ENCODE results near the gene MYZAP. TPM values are rescaled to one million over a fixed set of nuclear protein-coding genes. Genes with fewer than 3 reads are reported as not detected.

The MYZAP gene
- total and polyA plus RNA-seq, 2 of the 13 experiments (the other 11 are each of a cell fraction or from before 2014, with no cell fraction given) = not detected

DNA sequence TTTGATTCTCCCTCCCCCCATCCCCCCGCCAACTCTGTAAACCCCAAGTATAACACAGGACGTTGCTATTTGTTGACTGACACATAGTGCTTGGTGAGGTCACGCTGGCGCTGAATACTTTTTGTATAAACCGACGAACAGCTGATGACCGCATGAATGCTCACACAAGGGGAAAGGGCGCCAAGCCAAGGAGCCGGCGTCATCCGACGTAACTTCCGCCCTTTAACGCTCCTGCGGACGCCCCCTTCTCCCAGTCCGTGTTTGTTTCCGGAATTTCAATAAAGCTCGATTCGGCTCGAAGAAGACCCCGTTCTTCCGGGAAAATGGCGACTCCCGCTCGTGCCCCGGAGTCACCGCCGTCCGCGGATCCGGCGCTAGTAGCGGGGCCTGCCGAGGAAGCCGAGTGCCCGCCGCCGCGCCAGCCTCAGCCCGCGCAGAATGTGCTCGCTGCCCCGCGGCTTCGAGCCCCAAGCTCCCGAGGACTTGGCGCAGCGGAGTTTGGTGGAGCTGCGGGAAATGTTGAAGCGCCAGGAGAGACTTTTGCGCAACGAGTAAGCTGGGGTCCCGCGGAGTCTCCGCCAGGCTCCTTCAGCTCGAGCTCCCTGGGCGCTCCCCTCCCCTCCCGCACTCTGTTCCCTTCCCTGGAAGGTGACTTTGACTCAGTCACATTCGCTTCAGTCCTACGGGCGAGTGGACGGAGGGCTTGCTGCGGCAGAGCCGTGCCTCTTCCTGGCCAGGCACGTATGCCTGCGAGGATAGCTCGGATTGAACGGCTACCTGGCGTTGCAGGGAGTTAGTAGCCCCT, 114.9 kb downstream of the MYZAP start, which contains the start of gene POLR2M (continued):
- TF ChIP-seq, protein P1, sequence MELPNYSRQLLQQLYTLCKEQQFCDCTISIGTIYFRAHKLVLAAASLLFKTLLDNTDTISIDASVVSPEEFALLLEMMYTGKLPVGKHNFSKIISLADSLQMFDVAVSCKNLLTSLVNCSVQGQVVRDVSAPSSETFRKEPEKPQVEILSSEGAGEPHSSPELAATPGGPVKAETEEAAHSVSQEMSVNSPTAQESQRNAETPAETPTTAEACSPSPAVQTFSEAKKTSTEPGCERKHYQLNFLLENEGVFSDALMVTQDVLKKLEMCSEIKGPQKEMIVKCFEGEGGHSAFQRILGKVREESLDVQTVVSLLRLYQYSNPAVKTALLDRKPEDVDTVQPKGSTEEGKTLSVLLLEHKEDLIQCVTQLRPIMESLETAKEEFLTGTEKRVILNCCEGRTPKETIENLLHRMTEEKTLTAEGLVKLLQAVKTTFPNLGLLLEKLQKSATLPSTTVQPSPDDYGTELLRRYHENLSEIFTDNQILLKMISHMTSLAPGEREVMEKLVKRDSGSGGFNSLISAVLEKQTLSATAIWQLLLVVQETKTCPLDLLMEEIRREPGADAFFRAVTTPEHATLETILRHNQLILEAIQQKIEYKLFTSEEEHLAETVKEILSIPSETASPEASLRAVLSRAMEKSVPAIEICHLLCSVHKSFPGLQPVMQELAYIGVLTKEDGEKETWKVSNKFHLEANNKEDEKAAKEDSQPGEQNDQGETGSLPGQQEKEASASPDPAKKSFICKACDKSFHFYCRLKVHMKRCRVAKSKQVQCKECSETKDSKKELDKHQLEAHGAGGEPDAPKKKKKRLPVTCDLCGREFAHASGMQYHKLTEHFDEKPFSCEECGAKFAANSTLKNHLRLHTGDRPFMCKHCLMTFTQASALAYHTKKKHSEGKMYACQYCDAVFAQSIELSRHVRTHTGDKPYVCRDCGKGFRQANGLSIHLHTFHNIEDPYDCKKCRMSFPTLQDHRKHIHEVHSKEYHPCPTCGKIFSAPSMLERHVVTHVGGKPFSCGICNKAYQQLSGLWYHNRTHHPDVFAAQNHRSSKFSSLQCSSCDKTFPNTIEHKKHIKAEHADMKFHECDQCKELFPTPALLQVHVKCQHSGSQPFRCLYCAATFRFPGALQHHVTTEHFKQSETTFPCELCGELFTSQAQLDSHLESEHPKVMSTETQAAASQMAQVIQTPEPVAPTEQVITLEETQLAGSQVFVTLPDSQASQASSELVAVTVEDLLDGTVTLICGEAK (IDR thresholded peaks at IDR 0.05) = peak; percentile 99
- TF ChIP-seq, protein P1 (CRISPR knock-in tag; IDR thresholded peaks at IDR 0.05) = peak; percentile 100
- TF ChIP-seq, protein P2, sequence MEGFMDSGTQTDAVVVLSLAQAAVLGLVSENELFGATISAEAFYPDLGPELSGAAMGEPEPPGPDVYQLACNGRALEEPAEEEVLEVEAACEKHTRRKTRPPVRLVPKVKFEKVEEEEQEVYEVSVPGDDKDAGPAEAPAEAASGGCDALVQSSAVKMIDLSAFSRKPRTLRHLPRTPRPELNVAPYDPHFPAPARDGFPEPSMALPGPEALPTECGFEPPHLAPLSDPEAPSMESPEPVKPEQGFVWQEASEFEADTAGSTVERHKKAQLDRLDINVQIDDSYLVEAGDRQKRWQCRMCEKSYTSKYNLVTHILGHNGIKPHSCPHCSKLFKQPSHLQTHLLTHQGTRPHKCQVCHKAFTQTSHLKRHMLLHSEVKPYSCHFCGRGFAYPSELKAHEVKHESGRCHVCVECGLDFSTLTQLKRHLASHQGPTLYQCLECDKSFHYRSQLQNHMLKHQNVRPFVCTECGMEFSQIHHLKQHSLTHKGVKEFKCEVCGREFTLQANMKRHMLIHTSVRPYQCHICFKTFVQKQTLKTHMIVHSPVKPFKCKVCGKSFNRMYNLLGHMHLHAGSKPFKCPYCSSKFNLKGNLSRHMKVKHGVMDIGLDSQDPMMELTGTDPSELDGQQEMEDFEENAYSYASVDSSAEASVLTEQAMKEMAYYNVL (CRISPR knock-in tag; IDR thresholded peaks at IDR 0.05; ENCODE audit: borderline replicate concordance) = no peak
- TF ChIP-seq CEBPG (CRISPR knock-in tag; IDR thresholded peaks at IDR 0.05) (peak; percentile 43; the same call in 1 of the 2 replicates), AGO2 (optimal IDR thresholded peaks at IDR 0.05; ENCODE audit: low read depth, low read length) (peak; percentile 68), PTBP1 (IDR thresholded peaks at IDR 0.05; ENCODE audit: low read depth, low read length, poor library complexity, severe bottlenecking) (no peak), ZZZ3 (CRISPR knock-in tag; IDR thresholded peaks at IDR 0.05; ENCODE audit: borderline replicate concordance) (0 out of 2 replicates have a peak, but pooled peaks have one; percentile 45), THYN1 (CRISPR knock-in tag; IDR thresholded peaks at IDR 0.05; ENCODE audit: borderline replicate concordance, low read depth) (no peak), ZNF883 (CRISPR knock-in tag; IDR thresholded peaks at IDR 0.05; ENCODE audit: not compliant biosample characterization) (peak; percentile 74), MYNN (CRISPR knock-in tag; IDR thresholded peaks at IDR 0.05; ENCODE audit: low read depth) (no peak), RFX3 (CRISPR knock-in tag; IDR thresholded peaks at IDR 0.05) (no peak), YEATS4 (CRISPR knock-in tag; IDR thresholded peaks at IDR 0.05; ENCODE audit: borderline replicate concordance) (peak; percentile 76; the same call in 1 of the 2 replicates), REL (CRISPR knock-in tag; conservative IDR thresholded peaks at IDR 0.05) (no peak), NFIB (CRISPR knock-in tag; IDR thresholded peaks at IDR 0.05; ENCODE audit: borderline replicate concordance) (no peak)
- TF ChIP-seq, protein P3, sequence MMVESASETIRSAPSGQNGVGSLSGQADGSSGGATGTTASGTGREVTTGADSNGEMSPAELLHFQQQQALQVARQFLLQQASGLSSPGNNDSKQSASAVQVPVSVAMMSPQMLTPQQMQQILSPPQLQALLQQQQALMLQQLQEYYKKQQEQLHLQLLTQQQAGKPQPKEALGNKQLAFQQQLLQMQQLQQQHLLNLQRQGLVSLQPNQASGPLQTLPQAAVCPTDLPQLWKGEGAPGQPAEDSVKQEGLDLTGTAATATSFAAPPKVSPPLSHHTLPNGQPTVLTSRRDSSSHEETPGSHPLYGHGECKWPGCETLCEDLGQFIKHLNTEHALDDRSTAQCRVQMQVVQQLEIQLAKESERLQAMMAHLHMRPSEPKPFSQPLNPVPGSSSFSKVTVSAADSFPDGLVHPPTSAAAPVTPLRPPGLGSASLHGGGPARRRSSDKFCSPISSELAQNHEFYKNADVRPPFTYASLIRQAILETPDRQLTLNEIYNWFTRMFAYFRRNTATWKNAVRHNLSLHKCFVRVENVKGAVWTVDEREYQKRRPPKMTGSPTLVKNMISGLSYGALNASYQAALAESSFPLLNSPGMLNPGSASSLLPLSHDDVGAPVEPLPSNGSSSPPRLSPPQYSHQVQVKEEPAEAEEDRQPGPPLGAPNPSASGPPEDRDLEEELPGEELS (CRISPR knock-in tag; IDR thresholded peaks at IDR 0.05) = no peak; the same call in 1 of the 2 replicates
